Cardiac fibroblast (primary cell): Measurements from ENCODE around the gene CCRL2.
A peak's percentile ranks its signal among the peaks of the same experiment; 100 is the strongest.
"Not testable (repeated sequence)": the region's sequence is repeated elsewhere in the genome, so short reads cannot be mapped to it uniquely, and the experiment has no call there.

Experiments used
- DNase-seq, 2 donors: peaks; one replicate each; pipeline versions ENCODE4 v3.0.0 to v3.0.0-alpha.2; 2010; ENCODE audit warnings: low read depth in 2 of 2
- H3K4me3 ChIP-seq, 2 donors: replicated peaks in 1 of 2; 1 replicate in 1 of 2; 2 replicates in 1 of 2; pipeline ENCODE4 v1.5.1; 2011; ENCODE audit warnings: low read depth in 2 of 2, low read length in 2 of 2, mild to moderate bottlenecking in 2 of 2, moderate library complexity in 1 of 2
- CTCF ChIP-seq: IDR thresholded peaks from one replicate; pipeline ENCODE4 v1.5.1; 2011; ENCODE audit warnings: low read depth, mild to moderate bottlenecking, low read length, inconsistent platforms

The CCRL2 gene

GRCh38 chr3:46420931-46421330 lies 13.9 kb downstream of the CCRL2 start:
- DNase-seq, result no peak
- no peak overlapping the region for H3K4me3 ChIP-seq
- no peak for TF ChIP-seq CTCF

- DNase-seq, result peak in 1 of 2 donors; percentile 38
- H3K4me3 ChIP-seq, result no peak overlapping the region
- no peak for TF ChIP-seq CTCF
Observed at GRCh38 chr3:46422617-46423016, 15.6 kb downstream of the CCRL2 start.

GRCh38 chr3:46423588-46423987 lies 16.5 kb downstream of the CCRL2 start:
- H3K4me3 ChIP-seq, result no peak overlapping the region
- no peak for TF ChIP-seq CTCF
- peak in 1 of 2 donors; percentile 74 for DNase-seq

DNA sequence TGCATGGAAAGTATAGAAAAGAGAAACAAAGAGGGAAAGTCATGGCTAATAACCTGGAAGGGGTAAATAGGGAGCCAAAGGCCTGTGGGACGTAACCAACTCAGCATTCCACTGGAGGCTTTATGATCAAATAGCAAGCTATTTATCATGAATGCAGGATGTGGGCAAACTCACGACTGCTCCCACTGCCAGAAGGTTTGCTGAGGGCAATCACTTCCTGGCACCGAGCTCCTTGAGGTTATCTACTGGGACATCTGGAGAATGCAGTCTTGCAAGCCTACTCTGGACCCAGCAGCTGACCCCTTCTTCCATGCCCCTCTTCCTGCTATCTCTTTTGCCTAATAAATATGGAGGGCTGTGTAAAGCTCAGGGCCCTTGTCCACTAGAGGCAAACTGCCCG lies 19.4 kb downstream of the CCRL2 start:
- not testable (repeated sequence) for DNase-seq, H3K4me3 ChIP-seq

GRCh38 chr3:46427404-46427803 lies 20.3 kb downstream of the CCRL2 start:
- DNase-seq, result not testable (repeated sequence)
- peak; percentile 2 for TF ChIP-seq CTCF

DNA sequence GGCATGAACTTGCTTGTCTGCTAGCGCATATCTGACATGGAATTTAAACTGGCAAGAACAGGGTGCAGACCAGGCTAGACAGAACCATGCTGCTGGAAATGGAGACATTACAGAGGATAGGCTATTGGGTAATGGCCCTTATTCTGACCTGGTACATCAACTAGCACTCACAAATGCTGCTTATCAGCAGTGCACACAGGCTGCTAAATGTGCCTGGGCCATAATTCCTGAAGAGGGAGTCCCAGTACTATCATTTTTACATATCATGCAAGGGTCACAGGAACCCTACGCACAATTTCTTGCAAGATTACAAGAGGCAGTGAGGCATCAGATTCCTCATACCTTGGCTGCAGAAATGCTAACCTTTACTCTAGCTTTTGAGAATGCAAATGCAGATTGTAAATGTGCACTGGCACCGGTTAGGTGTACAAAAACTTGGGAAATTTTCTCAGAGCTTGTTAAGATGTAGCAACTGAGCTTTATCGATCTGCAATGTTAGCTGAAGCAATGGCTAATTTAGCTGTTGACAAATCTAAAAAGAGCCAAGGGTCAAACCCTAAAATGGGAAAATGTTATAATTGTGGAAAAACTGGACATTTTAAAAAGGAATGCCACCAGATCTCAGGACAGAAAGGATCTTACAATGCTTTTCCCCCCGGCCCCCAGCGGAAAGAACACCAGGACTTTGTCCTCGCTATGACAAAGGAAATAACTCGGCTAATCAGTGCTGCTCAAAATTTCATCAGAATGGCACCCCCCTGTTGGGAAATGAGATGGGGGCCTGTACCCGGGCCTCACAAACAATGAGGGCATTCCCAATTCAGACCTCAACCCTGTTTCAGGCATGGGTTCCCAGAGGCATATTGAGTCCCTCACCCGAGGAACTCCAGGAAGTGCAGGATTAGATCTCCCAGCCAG lies 21.1 kb downstream of the CCRL2 start:
- no peak for TF ChIP-seq CTCF
- DNase-seq, result peak in 1 of 2 donors; percentile 16
- H3K4me3 ChIP-seq, result no peak overlapping the region

More at GRCh38 chr3:46427404-46427803, 20.3 kb downstream of the CCRL2 start:
- not testable (repeated sequence) for H3K4me3 ChIP-seq

GRCh38 chr3:46429250-46429649 lies 22.2 kb downstream of the CCRL2 start:
- no peak for DNase-seq
- H3K4me3 ChIP-seq, result no peak overlapping the region
- TF ChIP-seq CTCF, result no peak
